ENCODE measurements around the gene KDM4F. TPM values are rescaled to one million over a fixed set of nuclear protein-coding genes. Genes with fewer than 3 reads are reported as not detected.

KDM4F gene
- total RNA-seq, 1 experiment from 2014 or later = not detected

DNA sequence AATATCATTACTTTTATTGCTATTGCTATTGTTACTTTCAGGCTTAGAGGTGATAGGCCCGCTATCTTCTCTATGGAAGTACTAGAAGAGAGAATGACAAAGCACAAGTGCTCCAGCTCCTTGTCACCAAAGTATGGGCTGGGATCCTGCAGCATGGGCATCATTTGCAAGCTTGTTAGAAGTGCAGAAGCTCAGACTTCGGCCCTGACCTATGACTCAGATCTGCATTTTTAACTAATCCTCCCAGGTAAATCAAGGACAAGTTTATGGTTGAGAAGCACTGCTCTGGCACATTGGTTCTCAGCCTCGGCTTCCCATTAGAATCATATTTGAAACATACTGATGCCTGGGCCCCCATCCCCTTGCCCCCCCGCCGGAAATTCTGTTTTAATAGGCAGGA is 31.8 kb downstream of the KDM4F start:
- H3K4me3 ChIP-seq = no peak overlapping the region
- DNase-seq = no peak
- H3K36me3 ChIP-seq = no peaks in the 10 kb centered on the region

DNA sequence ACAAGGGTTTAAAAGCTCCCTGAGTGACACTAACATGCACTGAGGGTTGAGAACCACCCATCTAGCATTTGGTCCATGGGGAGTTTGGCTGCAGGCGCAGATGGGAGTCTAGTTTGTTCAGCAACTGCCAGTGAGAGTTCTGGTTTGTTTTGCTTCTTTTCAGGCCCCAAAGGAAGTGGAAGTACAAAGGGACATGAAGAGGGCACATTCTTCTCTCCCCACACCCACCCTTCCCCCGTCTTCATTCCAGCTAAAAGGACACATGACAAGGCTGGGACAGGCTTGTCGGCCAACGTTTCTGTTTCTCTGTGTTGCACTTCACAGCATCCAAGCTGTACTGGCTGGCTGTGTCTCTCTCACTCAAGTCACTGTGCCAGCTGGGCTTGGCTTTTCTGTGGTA is 32.2 kb downstream of the KDM4F start:
- DNase-seq = no peak
- Histone ChIP-seq H3K27me3 (no peaks in the 10 kb centered on the region), H3K4me3 (no peak overlapping the region), H3K36me3 (no peaks in the 10 kb centered on the region), H3K9me3 (no peaks in the 10 kb centered on the region)

More for the DNA sequence above, 31.8 kb downstream of the KDM4F start:
- no peaks in the 10 kb centered on the region for H3K9me3 ChIP-seq
- no peaks in the 10 kb centered on the region for H3K27me3 ChIP-seq

GRCh38 chr11:95082576-95083001 is 33.4 kb downstream of the KDM4F start:
- Histone ChIP-seq H3K27me3 (no peaks in the 10 kb centered on the region), H3K4me3 (no peak overlapping the region), H3K9me3 (no peaks in the 10 kb centered on the region), H3K36me3 (no peaks in the 10 kb centered on the region)
- no peak for DNase-seq

DNA sequence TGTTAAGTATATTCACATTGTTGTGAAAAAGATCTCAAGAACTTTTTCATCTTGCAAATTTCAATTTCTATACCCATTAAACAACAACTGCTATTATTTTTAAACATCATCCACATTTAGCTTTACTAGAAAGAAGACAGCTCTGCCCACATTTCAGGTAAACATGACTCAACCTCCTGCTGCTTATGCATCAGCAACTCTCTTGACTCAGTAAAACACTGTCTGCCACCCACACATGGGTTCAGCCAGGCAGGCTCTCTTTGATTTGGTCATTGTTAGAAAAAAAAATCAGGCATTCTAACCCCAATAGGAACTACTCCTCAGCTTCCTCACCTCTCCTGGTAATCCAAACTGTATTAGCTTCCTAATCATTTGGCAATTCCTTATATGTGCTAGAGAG is 35.3 kb downstream of the KDM4F start:
- no peaks in the 10 kb centered on the region for H3K27me3 ChIP-seq
- no peak overlapping the region for H3K4me3 ChIP-seq
- DNase-seq = peak; percentile 45
- no peaks in the 10 kb centered on the region for H3K9me3 ChIP-seq
- H3K36me3 ChIP-seq = no peaks in the 10 kb centered on the region

DNA sequence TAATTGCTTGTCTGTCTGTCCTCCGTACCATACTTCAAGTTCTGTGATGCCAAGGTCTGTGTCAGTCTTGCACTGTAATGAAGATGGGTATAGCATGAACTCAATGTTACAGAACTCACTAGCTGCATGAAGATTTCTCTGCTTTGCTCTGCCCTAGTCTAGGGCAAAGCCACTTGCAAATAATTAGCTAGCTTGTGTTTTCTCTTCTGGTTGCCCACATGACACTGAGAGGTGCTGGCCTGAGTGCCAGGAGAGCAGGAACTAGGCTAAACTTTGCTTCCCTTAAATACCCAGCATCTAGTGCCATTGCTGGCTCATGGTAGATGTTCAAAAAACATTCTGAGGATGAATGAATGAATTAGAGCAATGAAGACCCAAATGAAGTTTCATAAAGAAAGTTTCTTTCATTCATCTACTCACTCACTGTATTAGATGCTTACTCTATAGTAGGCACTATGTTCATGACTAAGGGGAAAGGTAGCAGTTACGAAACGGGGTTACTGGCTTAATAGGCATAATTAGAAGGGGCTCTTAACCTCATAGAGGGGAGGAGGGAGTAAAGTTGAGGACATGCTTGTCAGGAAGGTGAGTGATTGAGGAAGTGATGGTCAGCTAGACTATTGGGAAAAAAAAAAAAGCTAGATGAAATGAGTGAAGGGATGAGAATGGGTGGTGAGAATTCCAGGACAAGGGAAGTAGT is 36.0 kb downstream of the KDM4F start:
- DNase-seq = no peak
- Histone ChIP-seq H3K9me3 (no peaks in the 10 kb centered on the region), H3K27me3 (no peaks in the 10 kb centered on the region), H3K4me3 (no peak overlapping the region), H3K36me3 (no peaks in the 10 kb centered on the region)

DNA sequence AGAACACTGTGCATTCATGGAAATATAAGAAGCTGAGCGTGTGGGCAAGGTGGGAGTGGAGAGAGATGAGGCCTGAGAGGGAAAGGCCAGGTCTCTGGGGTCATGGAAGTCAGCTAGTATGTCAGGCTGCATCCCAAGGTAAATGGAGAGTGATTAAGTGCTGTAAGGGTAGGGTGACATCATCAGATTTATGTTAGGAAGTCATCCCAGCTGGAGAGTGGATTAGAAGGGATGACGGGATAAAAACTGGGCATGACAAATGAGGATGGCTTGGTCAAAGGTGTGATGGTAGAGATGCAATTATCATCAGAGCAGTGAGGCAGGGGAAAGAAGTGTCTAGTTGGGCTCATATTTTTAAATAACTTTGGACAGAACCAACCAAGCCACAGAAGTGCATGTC is 36.9 kb downstream of the KDM4F start:
- Histone ChIP-seq H3K4me3 (no peak overlapping the region), H3K9me3 (no peaks in the 10 kb centered on the region), H3K36me3 (no peaks in the 10 kb centered on the region), H3K27me3 (no peaks in the 10 kb centered on the region)
- no peak for DNase-seq

- no peaks in the 10 kb centered on the region for H3K27me3 ChIP-seq
- H3K4me3 ChIP-seq = no peak overlapping the region
- no peaks in the 10 kb centered on the region for H3K9me3 ChIP-seq
- no peaks in the 10 kb centered on the region for H3K36me3 ChIP-seq
- DNase-seq = no peak
These were observed 37.8 kb downstream of the KDM4F start for GRCh38 chr11:95086836-95087570.

DNA sequence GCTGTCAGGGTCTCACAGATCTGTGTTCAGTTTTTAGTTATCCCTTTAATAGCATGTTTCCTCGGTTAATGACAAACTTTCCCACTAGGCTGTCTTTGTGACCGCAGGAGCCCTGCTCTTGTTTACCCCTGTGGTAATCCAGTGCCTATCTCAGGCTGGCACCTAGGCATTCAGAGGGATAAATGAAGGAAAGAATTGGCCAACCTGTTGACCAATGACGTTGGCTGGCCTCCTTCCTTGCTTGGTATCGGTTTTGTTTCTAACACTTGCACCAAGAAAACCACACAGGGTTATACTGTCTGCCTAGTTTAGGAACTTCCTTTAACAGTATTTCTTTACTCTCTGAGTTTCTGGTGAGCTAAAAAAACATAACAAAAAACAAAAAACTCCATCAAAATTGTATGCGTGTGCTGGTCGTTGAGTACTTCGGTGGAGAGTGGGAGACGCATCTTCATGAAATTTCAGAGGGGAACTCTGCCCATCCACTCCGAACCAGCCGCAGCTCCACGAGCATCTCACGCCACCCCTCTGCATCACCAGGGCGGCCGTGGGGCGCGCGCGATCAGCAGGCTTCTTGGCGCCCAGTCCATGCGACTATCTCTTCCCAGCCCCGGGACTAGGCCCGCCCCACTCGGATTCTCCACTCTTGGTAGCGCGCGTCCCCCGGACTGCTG is 39.9 kb downstream of the KDM4F start:
- H3K9me3 ChIP-seq = no peaks in the 10 kb centered on the region
- peak overlapping the region; percentile 58 for H3K4me3 ChIP-seq
- no peak for DNase-seq
- no peaks in the 10 kb centered on the region for H3K27me3 ChIP-seq
- H3K36me3 ChIP-seq = no peaks in the 10 kb centered on the region

GRCh38 chr11:95089620-95090542 is 40.7 kb downstream of the KDM4F start, which contains the start of gene ENDOD1:
Gene ENDOD1 (plus strand): TSS chr11:95089846. CDS start chr11:95089928, 82 bp downstream.
- DNase-seq = peak; percentile 83
- Histone ChIP-seq H3K36me3 (no peaks in the 10 kb centered on the region), H3K9me3 (no peaks in the 10 kb centered on the region), H3K27me3 (no peaks in the 10 kb centered on the region), H3K4me3 (peak within 1 kb of the TSS; percentile 58)

- no peak overlapping the region for H3K4me3 ChIP-seq
- H3K36me3 ChIP-seq = no peaks in the 10 kb centered on the region
- H3K9me3 ChIP-seq = no peaks in the 10 kb centered on the region
- no peaks in the 10 kb centered on the region for H3K27me3 ChIP-seq
- no peak for DNase-seq
These were observed 42.5 kb downstream of the KDM4F start for GRCh38 chr11:95091663-95092180.

DNA sequence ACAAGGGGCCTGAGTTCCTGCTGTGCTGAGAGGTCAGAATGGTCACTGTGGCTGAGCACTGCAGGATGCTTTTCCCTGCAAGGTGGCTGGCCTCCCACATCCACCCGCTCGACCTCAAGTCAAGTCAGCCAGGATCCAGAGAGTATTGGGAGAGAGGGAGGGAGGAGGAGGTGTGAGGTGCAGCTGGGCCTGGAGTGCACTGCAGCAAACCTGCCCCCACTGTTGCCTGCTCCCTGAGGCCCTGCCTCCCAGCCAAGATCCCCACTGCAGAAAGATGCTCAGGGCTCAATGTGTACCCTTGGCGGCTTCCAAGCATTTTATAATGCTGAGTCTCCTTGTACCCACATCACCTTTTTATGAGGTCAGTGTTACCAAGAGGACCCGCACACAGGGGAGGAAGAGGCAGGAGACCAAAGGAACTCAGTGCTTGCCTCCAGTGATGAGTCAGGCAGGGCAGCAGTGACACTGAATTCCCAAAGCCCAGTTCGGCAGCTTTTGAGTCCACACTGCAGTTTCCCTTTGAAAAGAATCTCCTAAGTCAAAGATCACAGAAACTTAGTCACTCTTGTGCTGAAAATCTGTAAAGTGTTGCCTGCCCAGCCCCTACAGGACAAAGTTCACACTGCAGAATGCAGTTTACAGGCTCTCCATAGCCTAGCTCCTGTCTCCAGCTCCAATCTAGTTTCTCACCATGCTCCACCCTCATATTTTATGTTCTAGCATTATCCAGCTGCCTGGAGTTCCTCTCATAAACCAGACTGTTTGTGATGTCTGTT is 43.5 kb downstream of the KDM4F start:
- peak; percentile 28 for DNase-seq
- H3K27me3 ChIP-seq = no peaks in the 10 kb centered on the region
- H3K9me3 ChIP-seq = no peaks in the 10 kb centered on the region
- H3K36me3 ChIP-seq = no peaks in the 10 kb centered on the region
- no peak overlapping the region for H3K4me3 ChIP-seq

- DNase-seq = no peak
- Histone ChIP-seq H3K27me3 (no peaks in the 10 kb centered on the region), H3K36me3 (no peaks in the 10 kb centered on the region), H3K4me3 (no peak overlapping the region), H3K9me3 (no peaks in the 10 kb centered on the region)
These were observed 44.3 kb downstream of the KDM4F start for GRCh38 chr11:95093548-95093947.

- Histone ChIP-seq H3K36me3 (no peaks in the 10 kb centered on the region), H3K27me3 (no peaks in the 10 kb centered on the region), H3K4me3 (no peak overlapping the region), H3K9me3 (no peaks in the 10 kb centered on the region)
- no peak for DNase-seq
These were observed 46.8 kb downstream of the KDM4F start for GRCh38 chr11:95095858-95096587.

GRCh38 chr11:95097209-95097608 is 48.0 kb downstream of the KDM4F start:
- Histone ChIP-seq H3K27me3 (no peaks in the 10 kb centered on the region), H3K9me3 (no peaks in the 10 kb centered on the region), H3K36me3 (no peaks in the 10 kb centered on the region), H3K4me3 (no peak overlapping the region)
- DNase-seq = no peak

- DNase-seq = no peak
These were observed 49.6 kb downstream of the KDM4F start for GRCh38 chr11:95098826-95099225.

More at GRCh38 chr11:95098826-95099225, 49.6 kb downstream of the KDM4F start:
- Histone ChIP-seq H3K9me3 (no peaks in the 10 kb centered on the region), H3K36me3 (no peaks in the 10 kb centered on the region), H3K4me3 (no peak overlapping the region), H3K27me3 (no peaks in the 10 kb centered on the region)
